Parathyroid adenoma (tissue), 2 donors: ENCODE measurements around the gene PIGZ.

Source experiments
- H2AFZ ChIP-seq: fragments of 300-600 bp; sonication (generic); one replicate; pipeline ENCODE4 v1.7.0; 2017; ENCODE audit warnings: antibody characterized with exemption, mild to moderate bottlenecking
- H3K27ac ChIP-seq: fragments of 300-600 bp; sonication (generic); one replicate; pipeline ENCODE4 v1.7.0; 2017
- H3K27me3 ChIP-seq: fragments of 300-600 bp; sonication (generic); one replicate; pipeline ENCODE4 v1.7.0; 2017; ENCODE audit warnings: low read length; ENCODE audit not compliant: control insufficient read depth, insufficient read depth
- H3K36me3 ChIP-seq: fragments of 300-600 bp; sonication (generic); one replicate; pipeline ENCODE4 v1.7.0; 2017; ENCODE audit warnings: low read length; ENCODE audit not compliant: control insufficient read depth, insufficient read depth
- H3K4me1 ChIP-seq: fragments of 300-600 bp; sonication (generic); one replicate; pipeline ENCODE4 v1.7.0; 2017; ENCODE audit warnings: control low read depth
- H3K4me2 ChIP-seq: fragments of 300-600 bp; sonication (generic); one replicate; pipeline ENCODE4 v1.7.0; 2017; ENCODE audit warnings: low read length
- H3K4me3 ChIP-seq: fragments of 300-600 bp; sonication (generic); one replicate; pipeline ENCODE4 v1.7.0; 2017; ENCODE audit warnings: low read depth, low read length
- H3K79me2 ChIP-seq: fragments of 300-600 bp; sonication (generic); one replicate; pipeline ENCODE4 v1.7.0; 2017; ENCODE audit warnings: control low read depth
- H3K9ac ChIP-seq: fragments of 300-600 bp; sonication (generic); one replicate; pipeline ENCODE4 v1.7.0; 2017; ENCODE audit warnings: mild to moderate bottlenecking
- H3K9me3 ChIP-seq: fragments of 300-600 bp; sonication (generic); one replicate; pipeline ENCODE4 v1.7.0; 2017; ENCODE audit warnings: low read length; ENCODE audit not compliant: control insufficient read depth
- CTCF ChIP-seq: fragments of 300-600 bp; sonication (generic); IDR thresholded peaks from one replicate; pipeline ENCODE4 v1.7.0; 2017; ENCODE audit warnings: antibody characterized with exemption, mild to moderate bottlenecking
- donor health status: primary hyperparathyroidism.

PIGZ gene

GRCh38 chr3:196942226-196942914 lies 26.3 kb downstream of the PIGZ start, which contains the start of gene NCBP2:
Gene NCBP2, minus strand, starts transcription at chr3:196942528. Its CDS starts 25 bp downstream, at chr3:196942503.
- TF ChIP-seq CTCF = peak; percentile 72
- H3K9me3 ChIP-seq = no peaks in the 10 kb centered on the region
- peak within 1 kb of the TSS; percentile 99 for H3K4me2 ChIP-seq
- no peaks in the 10 kb centered on the region for H3K27me3 ChIP-seq
- H3K4me1 ChIP-seq = peaks cover 7% of the 10 kb centered on the region
- H3K9ac ChIP-seq = peak within 1 kb of the TSS; percentile 84
- H3K4me3 ChIP-seq = peak within 1 kb of the TSS; percentile 91
- peak within 1 kb of the TSS; percentile 80 for H2AFZ ChIP-seq
- peak within 1 kb of the TSS; percentile 90 for H3K27ac ChIP-seq
- H3K36me3 ChIP-seq = no peaks in the 10 kb centered on the region
- H3K79me2 ChIP-seq = peaks cover 16% of the 10 kb centered on the region

- no peak for TF ChIP-seq CTCF
- H3K27me3 ChIP-seq = no peaks in the 10 kb centered on the region
- peak overlapping the region; percentile 96 for H3K4me2 ChIP-seq
- peak overlapping the region; percentile 90 for H3K27ac ChIP-seq
- peak overlapping the region; percentile 61 for H3K9ac ChIP-seq
- H3K36me3 ChIP-seq = no peaks in the 10 kb centered on the region
- peak overlapping the region; percentile 91 for H3K4me3 ChIP-seq
- peaks cover 16% of the 10 kb centered on the region for H3K79me2 ChIP-seq
- no peaks in the 10 kb centered on the region for H3K9me3 ChIP-seq
- H2AFZ ChIP-seq = peak overlapping the region; percentile 80
- H3K4me1 ChIP-seq = peaks cover 7% of the 10 kb centered on the region
Observed at GRCh38 chr3:196941729-196942225, 26.9 kb downstream of the PIGZ start.

- no peak overlapping the region for H2AFZ ChIP-seq
- peaks cover 16% of the 10 kb centered on the region for H3K79me2 ChIP-seq
- H3K27ac ChIP-seq = no peak overlapping the region
- no peaks in the 10 kb centered on the region for H3K9me3 ChIP-seq
- no peaks in the 10 kb centered on the region for H3K27me3 ChIP-seq
- H3K4me2 ChIP-seq = no peak overlapping the region
- TF ChIP-seq CTCF = no peak
- no peak overlapping the region for H3K9ac ChIP-seq
- no peaks in the 10 kb centered on the region for H3K36me3 ChIP-seq
- H3K4me1 ChIP-seq = peaks cover 6% of the 10 kb centered on the region
- H3K4me3 ChIP-seq = no peak overlapping the region
Observed at GRCh38 chr3:196938576-196938975, 30.1 kb downstream of the PIGZ start.

GRCh38 chr3:196938124-196938523 lies 30.5 kb downstream of the PIGZ start:
- H3K4me2 ChIP-seq = no peak overlapping the region
- H3K4me3 ChIP-seq = no peak overlapping the region
- no peaks in the 10 kb centered on the region for H3K36me3 ChIP-seq
- H3K27me3 ChIP-seq = no peaks in the 10 kb centered on the region
- no peaks in the 10 kb centered on the region for H3K9me3 ChIP-seq
- no peak for TF ChIP-seq CTCF
- H3K27ac ChIP-seq = no peak overlapping the region
- H2AFZ ChIP-seq = no peak overlapping the region
- no peak overlapping the region for H3K9ac ChIP-seq
- H3K79me2 ChIP-seq = peaks cover 11% of the 10 kb centered on the region
- H3K4me1 ChIP-seq = peaks cover 3% of the 10 kb centered on the region

GRCh38 chr3:196936288-196936687 lies 32.3 kb downstream of the PIGZ start:
- H3K9ac ChIP-seq = no peak overlapping the region
- H3K4me1 ChIP-seq = peaks cover 1% of the 10 kb centered on the region
- no peak for TF ChIP-seq CTCF
- H3K4me2 ChIP-seq = no peak overlapping the region
- H2AFZ ChIP-seq = no peak overlapping the region
- no peak overlapping the region for H3K27ac ChIP-seq
- H3K36me3 ChIP-seq = no peaks in the 10 kb centered on the region
- no peaks in the 10 kb centered on the region for H3K27me3 ChIP-seq
- peaks cover 4% of the 10 kb centered on the region for H3K79me2 ChIP-seq
- H3K9me3 ChIP-seq = no peaks in the 10 kb centered on the region
- no peak overlapping the region for H3K4me3 ChIP-seq
